HCT116 (cell line): ENCODE results near the gene GRIFIN. TPM values are rescaled to one million over a fixed set of nuclear protein-coding genes. Genes with fewer than 3 reads are reported as not detected.

Experiments used
- ATAC-seq: fragments of 200-7000 bp; cut with Tn5 transposase; 2 replicates; pipeline ENCODE4 v1.9.1; 2020; ENCODE audit warnings: mild to moderate bottlenecking, moderate library complexity
- BruUV-seq: library from RNA; stranded (reverse); fragments of 400-500 nt; replicated peaks from 2 replicates; lab custom pipeline; 2021; lab: Mats Ljungman, UMichigan
- CTCF ChIA-PET: fragments of 300-600 bp; sonication (Branson Sonifier 250); formaldehyde crosslinking; loops from one replicate; lab custom pipeline; 2021; ENCODE audit warnings: antibody characterized with exemption; lab: Charles Lee
- POLR2A ChIA-PET: fragments of 300-600, 350-600 bp; sonication (Branson Sonifier 250); formaldehyde crosslinking; loops from one replicate; lab custom pipeline; 2021; ENCODE audit warnings: antibody characterized with exemption; lab: Charles Lee
- RAD21 ChIA-PET, 2 experiments: fragments of 300-600 bp; sonication (Branson Sonifier 250); formaldehyde crosslinking; loops; one replicate each; lab custom pipeline; 2023; ENCODE audit warnings: low total read pairs in 2 of 2; ENCODE audit not compliant: uncharacterized antibody in 2 of 2, unreplicated experiment in 2 of 2, low non-redundant PET in 1 of 2; lab: Charles Lee
- DNase-seq: peaks from one replicate; pipeline ENCODE4 v3.0.0-alpha.2; 2010; ENCODE audit warnings: low read depth, low spot score
- H2AFZ ChIP-seq: fragments of 200-600 bp; shearing (Covaris generic), sonication (generic); 2 replicates; pipeline ENCODE4 v1.6.1; 2017; ENCODE audit warnings: low read depth, mixed run types, mixed read lengths, antibody characterized with exemption, low read length; ENCODE audit not compliant: poor library complexity, severe bottlenecking
- H3K27ac ChIP-seq: 2 replicates; pipeline ENCODE4 v1.5.1; 2012; ENCODE audit warnings: low read depth, low read length
- H3K27me3 ChIP-seq: fragments of 200-600 bp; sonication (generic); 2 replicates; pipeline ENCODE4 v1.6.1; 2016; ENCODE audit warnings: mixed run types, low read length, mixed read lengths; ENCODE audit not compliant: insufficient read depth
- H3K36me3 ChIP-seq, 2 experiments: fragments of 200-500 bp in 1 of 2; fragments of 200-600 bp in 1 of 2; sonication (Bioruptor generic) in 1 of 2; sonication (generic) in 1 of 2; 2 replicates each; pipeline versions ENCODE4 v1.5.1 to v1.6.1; 2014 to 2016; ENCODE audit warnings: low read length in 2 of 2, inconsistent platforms in 1 of 2, mixed read lengths in 1 of 2, mixed run types in 1 of 2; ENCODE audit not compliant: insufficient read depth in 2 of 2, control insufficient read depth in 1 of 2
- H3K4me1 ChIP-seq, 2 experiments: fragments of 200-600 bp in 1 of 2; sonication (generic) in 1 of 2; 2 replicates each; pipeline versions ENCODE4 v1.5.1 to v1.6.1; 2012 to 2017; ENCODE audit warnings: low read length in 2 of 2, inconsistent platforms in 1 of 2, mild to moderate bottlenecking in 1 of 2, mixed read lengths in 1 of 2, mixed run types in 1 of 2, moderate library complexity in 1 of 2; ENCODE audit not compliant: insufficient read depth in 2 of 2, control insufficient read depth in 1 of 2
- H3K4me2 ChIP-seq: fragments of 200-600 bp; sonication (generic); 2 replicates; pipeline ENCODE4 v1.6.1; 2017; ENCODE audit warnings: mixed run types, low read length, mixed read lengths
- H3K4me3 ChIP-seq, 2 experiments: fragments of 200-600 bp in 1 of 2; sonication (generic) in 1 of 2; replicated peaks in 1 of 2; 2 replicates each; pipeline ENCODE4 v1.5.1; 2011 to 2016; ENCODE audit warnings: low read length in 2 of 2, control low read depth in 1 of 2, low read depth in 1 of 2, mild to moderate bottlenecking in 1 of 2, mixed read lengths in 1 of 2, mixed run types in 1 of 2
- H3K79me2 ChIP-seq: fragments of 200-600 bp; sonication (generic); 2 replicates; pipeline ENCODE4 v1.6.1; 2017; ENCODE audit warnings: mild to moderate bottlenecking, mixed run types, low read length, moderate library complexity, mixed read lengths; ENCODE audit not compliant: insufficient read depth
- H3K9ac ChIP-seq: fragments of 200-600 bp; sonication (generic); 2 replicates; pipeline ENCODE4 v1.6.1; 2016; ENCODE audit warnings: low read length, mixed read lengths
- H3K9me2 ChIP-seq: fragments of 200-600 bp; sonication (generic), shearing (Covaris generic); 2 replicates; pipeline ENCODE4 v1.6.1; 2017; ENCODE audit warnings: mixed run types, mild to moderate bottlenecking, moderate library complexity; ENCODE audit not compliant: insufficient read depth
- H3K9me3 ChIP-seq, 2 experiments: fragments of 200-500 bp in 1 of 2; fragments of 200-600 bp in 1 of 2; sonication (Bioruptor generic) in 1 of 2; sonication (generic) in 1 of 2; 2 replicates each; pipeline ENCODE4 v1.6.1; 2014 to 2017; ENCODE audit warnings: low read length in 2 of 2, mixed read lengths in 2 of 2, inconsistent platforms in 1 of 2, low read depth in 1 of 2, mild to moderate bottlenecking in 1 of 2, mixed run types in 1 of 2, moderate library complexity in 1 of 2; ENCODE audit not compliant: control insufficient read depth in 1 of 2, insufficient read depth in 1 of 2
- H4K20me1 ChIP-seq: fragments of 200-600 bp; sonication (generic), shearing (Covaris generic); 2 replicates; pipeline ENCODE4 v1.6.1; 2017; ENCODE audit warnings: mixed run types, mild to moderate bottlenecking, moderate library complexity; ENCODE audit not compliant: insufficient read depth
- ELF1 ChIP-seq: IDR thresholded peaks from 2 replicates; pipeline ENCODE4 v1.6.1; 2012; ENCODE audit warnings: low read depth, borderline replicate concordance
- EZH2phosphoT487 ChIP-seq: fragments of 200-600 bp; IDR thresholded peaks from 2 replicates; pipeline ENCODE4 v1.6.1; 2018; ENCODE audit warnings: antibody characterized with exemption, borderline replicate concordance
- POLR2A ChIP-seq: IDR thresholded peaks from 2 replicates; pipeline ENCODE4 v1.7.0; 2011; ENCODE audit warnings: borderline replicate concordance; ENCODE audit not compliant: insufficient read depth, insufficient read length; ENCODE audit errors: extremely low read depth
- RAD21 ChIP-seq: IDR thresholded peaks from 2 replicates; pipeline ENCODE4 v1.6.1; 2012; ENCODE audit warnings: low read depth, mild to moderate bottlenecking
- ZFX ChIP-seq: fragments of 450-650 bp; IDR thresholded peaks from 2 replicates; pipeline ENCODE4 v1.6.1; 2017
- intact Hi-C: fragments of 100-400 bp; cut with micrococcal nuclease; formaldehyde crosslinking; loops from 2 replicates; pipeline ENCODE4 v1.10.0; 2022
- total RNA-seq: library from RNA; stranded (reverse); gene quantifications from one replicate; pipeline ENCODE4 v1.2.1, GENCODE V29; 2021; ENCODE audit not compliant: unreplicated experiment
- TF ChIP-seq, protein P1 (sequence below): IDR thresholded peaks from 2 replicates; pipeline ENCODE4 v1.6.1; 2012; ENCODE audit warnings: low read depth
- TF ChIP-seq, protein P2 (sequence below), 3 experiments: fragments of 200-600 bp in 1 of 3; sonication (generic) in 1 of 3; IDR thresholded peaks in 2 of 3; conservative IDR thresholded peaks in 1 of 3; 2 replicates each; pipeline ENCODE4 v1.5.1; 2012 to 2017; ENCODE audit warnings: low read depth in 2 of 3, low read length in 2 of 3, antibody characterized with exemption in 1 of 3, borderline replicate concordance in 1 of 3, control low read depth in 1 of 3, mild to moderate bottlenecking in 1 of 3, mixed read lengths in 1 of 3, mixed run types in 1 of 3, moderate library complexity in 1 of 3; ENCODE audit not compliant: insufficient read depth in 1 of 3
- TF ChIP-seq, protein P3 (sequence below): IDR thresholded peaks from 2 replicates; pipeline ENCODE4 v1.6.1; 2011; ENCODE audit warnings: mild to moderate bottlenecking, low read length, moderate library complexity; ENCODE audit not compliant: insufficient replicate concordance; ENCODE audit errors: extremely low read depth

Gene GRIFIN
- total RNA-seq, 1 experiment from 2014 or later: not detected

DNA sequence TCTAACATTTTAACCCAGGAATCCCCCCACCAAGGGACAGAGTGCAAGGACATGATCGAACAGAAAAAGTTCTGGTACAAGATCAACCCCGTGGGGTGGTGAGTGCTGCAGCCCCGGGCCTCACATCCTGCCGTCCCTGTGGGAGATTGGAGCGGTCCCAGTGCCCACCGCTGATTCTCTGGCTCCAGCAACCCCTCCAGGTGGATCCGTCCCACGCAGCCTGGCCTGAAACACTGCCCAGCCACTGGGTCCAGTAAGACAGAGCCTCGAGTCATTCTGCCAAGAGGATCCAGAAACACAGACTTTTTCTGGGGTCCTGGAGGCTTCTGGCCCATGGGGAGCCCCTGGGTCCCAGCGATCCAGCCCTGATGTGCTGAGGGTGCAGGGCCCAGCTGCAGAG, 29.5 kb downstream of the GRIFIN start:
- Histone ChIP-seq H3K27ac (no peak overlapping the region), H3K27me3 (no peaks in the 10 kb centered on the region), H2AFZ (no peak overlapping the region), H3K36me3 (no peaks in the 10 kb centered on the region), H3K4me1 (peaks cover 6 to 13% of the 10 kb centered on the region in 2 experiments; a peak in 3 of 4 replicates), H3K4me3 (no peak overlapping the region), H3K9me2 (no peaks in the 10 kb centered on the region), H3K9me3 (no peaks in the 10 kb centered on the region), H4K20me1 (no peaks in the 10 kb centered on the region), H3K4me2 (no peak overlapping the region), H3K9ac (no peak overlapping the region), H3K79me2 (no peaks in the 10 kb centered on the region)
- no peak for ATAC-seq
- BruUV-seq: no TSS peak
- TF ChIP-seq, protein P1, sequence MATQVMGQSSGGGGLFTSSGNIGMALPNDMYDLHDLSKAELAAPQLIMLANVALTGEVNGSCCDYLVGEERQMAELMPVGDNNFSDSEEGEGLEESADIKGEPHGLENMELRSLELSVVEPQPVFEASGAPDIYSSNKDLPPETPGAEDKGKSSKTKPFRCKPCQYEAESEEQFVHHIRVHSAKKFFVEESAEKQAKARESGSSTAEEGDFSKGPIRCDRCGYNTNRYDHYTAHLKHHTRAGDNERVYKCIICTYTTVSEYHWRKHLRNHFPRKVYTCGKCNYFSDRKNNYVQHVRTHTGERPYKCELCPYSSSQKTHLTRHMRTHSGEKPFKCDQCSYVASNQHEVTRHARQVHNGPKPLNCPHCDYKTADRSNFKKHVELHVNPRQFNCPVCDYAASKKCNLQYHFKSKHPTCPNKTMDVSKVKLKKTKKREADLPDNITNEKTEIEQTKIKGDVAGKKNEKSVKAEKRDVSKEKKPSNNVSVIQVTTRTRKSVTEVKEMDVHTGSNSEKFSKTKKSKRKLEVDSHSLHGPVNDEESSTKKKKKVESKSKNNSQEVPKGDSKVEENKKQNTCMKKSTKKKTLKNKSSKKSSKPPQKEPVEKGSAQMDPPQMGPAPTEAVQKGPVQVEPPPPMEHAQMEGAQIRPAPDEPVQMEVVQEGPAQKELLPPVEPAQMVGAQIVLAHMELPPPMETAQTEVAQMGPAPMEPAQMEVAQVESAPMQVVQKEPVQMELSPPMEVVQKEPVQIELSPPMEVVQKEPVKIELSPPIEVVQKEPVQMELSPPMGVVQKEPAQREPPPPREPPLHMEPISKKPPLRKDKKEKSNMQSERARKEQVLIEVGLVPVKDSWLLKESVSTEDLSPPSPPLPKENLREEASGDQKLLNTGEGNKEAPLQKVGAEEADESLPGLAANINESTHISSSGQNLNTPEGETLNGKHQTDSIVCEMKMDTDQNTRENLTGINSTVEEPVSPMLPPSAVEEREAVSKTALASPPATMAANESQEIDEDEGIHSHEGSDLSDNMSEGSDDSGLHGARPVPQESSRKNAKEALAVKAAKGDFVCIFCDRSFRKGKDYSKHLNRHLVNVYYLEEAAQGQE: no peak
- no peak for TF ChIP-seq RAD21
- no peak for TF ChIP-seq EZH2phosphoT487
- TF ChIP-seq, protein P2, sequence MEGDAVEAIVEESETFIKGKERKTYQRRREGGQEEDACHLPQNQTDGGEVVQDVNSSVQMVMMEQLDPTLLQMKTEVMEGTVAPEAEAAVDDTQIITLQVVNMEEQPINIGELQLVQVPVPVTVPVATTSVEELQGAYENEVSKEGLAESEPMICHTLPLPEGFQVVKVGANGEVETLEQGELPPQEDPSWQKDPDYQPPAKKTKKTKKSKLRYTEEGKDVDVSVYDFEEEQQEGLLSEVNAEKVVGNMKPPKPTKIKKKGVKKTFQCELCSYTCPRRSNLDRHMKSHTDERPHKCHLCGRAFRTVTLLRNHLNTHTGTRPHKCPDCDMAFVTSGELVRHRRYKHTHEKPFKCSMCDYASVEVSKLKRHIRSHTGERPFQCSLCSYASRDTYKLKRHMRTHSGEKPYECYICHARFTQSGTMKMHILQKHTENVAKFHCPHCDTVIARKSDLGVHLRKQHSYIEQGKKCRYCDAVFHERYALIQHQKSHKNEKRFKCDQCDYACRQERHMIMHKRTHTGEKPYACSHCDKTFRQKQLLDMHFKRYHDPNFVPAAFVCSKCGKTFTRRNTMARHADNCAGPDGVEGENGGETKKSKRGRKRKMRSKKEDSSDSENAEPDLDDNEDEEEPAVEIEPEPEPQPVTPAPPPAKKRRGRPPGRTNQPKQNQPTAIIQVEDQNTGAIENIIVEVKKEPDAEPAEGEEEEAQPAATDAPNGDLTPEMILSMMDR (IDR thresholded peaks at IDR 0.05 in 2 of 3, conservative IDR thresholded peaks at IDR 0.05 in 1 of 3; ENCODE audit: borderline replicate concordance in 1 of 3, insufficient read depth in 1 of 3, low read depth in 2 of 3, low read length in 2 of 3): no peak
- TF ChIP-seq, protein P3, sequence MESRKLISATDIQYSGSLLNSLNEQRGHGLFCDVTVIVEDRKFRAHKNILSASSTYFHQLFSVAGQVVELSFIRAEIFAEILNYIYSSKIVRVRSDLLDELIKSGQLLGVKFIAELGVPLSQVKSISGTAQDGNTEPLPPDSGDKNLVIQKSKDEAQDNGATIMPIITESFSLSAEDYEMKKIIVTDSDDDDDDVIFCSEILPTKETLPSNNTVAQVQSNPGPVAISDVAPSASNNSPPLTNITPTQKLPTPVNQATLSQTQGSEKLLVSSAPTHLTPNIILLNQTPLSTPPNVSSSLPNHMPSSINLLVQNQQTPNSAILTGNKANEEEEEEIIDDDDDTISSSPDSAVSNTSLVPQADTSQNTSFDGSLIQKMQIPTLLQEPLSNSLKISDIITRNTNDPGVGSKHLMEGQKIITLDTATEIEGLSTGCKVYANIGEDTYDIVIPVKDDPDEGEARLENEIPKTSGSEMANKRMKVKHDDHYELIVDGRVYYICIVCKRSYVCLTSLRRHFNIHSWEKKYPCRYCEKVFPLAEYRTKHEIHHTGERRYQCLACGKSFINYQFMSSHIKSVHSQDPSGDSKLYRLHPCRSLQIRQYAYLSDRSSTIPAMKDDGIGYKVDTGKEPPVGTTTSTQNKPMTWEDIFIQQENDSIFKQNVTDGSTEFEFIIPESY: no peak
- no peak for TF ChIP-seq ELF1
- TF ChIP-seq ZFX: no peak
- TF ChIP-seq POLR2A: no peak
- no peak for DNase-seq
- intact Hi-C loops: no loop called here
- ChIA-PET RAD21 (no interaction called here), POLR2A (no interaction called here), CTCF (interaction anchor here (1.1 kb wide), 1 partner anchor 22 kb away, joined by 3 read pairs; no protein-coding TSS in a partner anchor)
